HCT116 (cell line): ENCODE results near the gene KRT33B. TPM values are rescaled to one million over a fixed set of nuclear protein-coding genes. Genes with fewer than 3 reads are reported as not detected.

Experiments used
- ATAC-seq: fragments of 200-7000 bp; cut with Tn5 transposase; 2 replicates; pipeline ENCODE4 v1.9.1; 2020; ENCODE audit warnings: mild to moderate bottlenecking, moderate library complexity
- BruUV-seq: library from RNA; stranded (reverse); fragments of 400-500 nt; replicated peaks from 2 replicates; lab custom pipeline; 2021; lab: Mats Ljungman, UMichigan
- CTCF ChIA-PET: fragments of 300-600 bp; sonication (Branson Sonifier 250); formaldehyde crosslinking; loops from one replicate; lab custom pipeline; 2021; ENCODE audit warnings: antibody characterized with exemption; lab: Charles Lee
- POLR2A ChIA-PET: fragments of 300-600, 350-600 bp; sonication (Branson Sonifier 250); formaldehyde crosslinking; loops from one replicate; lab custom pipeline; 2021; ENCODE audit warnings: antibody characterized with exemption; lab: Charles Lee
- RAD21 ChIA-PET, 2 experiments: fragments of 300-600 bp; sonication (Branson Sonifier 250); formaldehyde crosslinking; loops; one replicate each; lab custom pipeline; 2023; ENCODE audit warnings: low total read pairs in 2 of 2; ENCODE audit not compliant: uncharacterized antibody in 2 of 2, unreplicated experiment in 2 of 2, low non-redundant PET in 1 of 2; lab: Charles Lee
- DNase-seq: peaks from one replicate; pipeline ENCODE4 v3.0.0-alpha.2; 2010; ENCODE audit warnings: low read depth, low spot score
- H2AFZ ChIP-seq: fragments of 200-600 bp; shearing (Covaris generic), sonication (generic); 2 replicates; pipeline ENCODE4 v1.6.1; 2017; ENCODE audit warnings: low read depth, mixed run types, mixed read lengths, antibody characterized with exemption, low read length; ENCODE audit not compliant: poor library complexity, severe bottlenecking
- H3K27ac ChIP-seq: 2 replicates; pipeline ENCODE4 v1.5.1; 2012; ENCODE audit warnings: low read depth, low read length
- H3K27me3 ChIP-seq: fragments of 200-600 bp; sonication (generic); 2 replicates; pipeline ENCODE4 v1.6.1; 2016; ENCODE audit warnings: mixed run types, low read length, mixed read lengths; ENCODE audit not compliant: insufficient read depth
- H3K36me3 ChIP-seq, 2 experiments: fragments of 200-500 bp in 1 of 2; fragments of 200-600 bp in 1 of 2; sonication (Bioruptor generic) in 1 of 2; sonication (generic) in 1 of 2; 2 replicates each; pipeline versions ENCODE4 v1.5.1 to v1.6.1; 2014 to 2016; ENCODE audit warnings: low read length in 2 of 2, inconsistent platforms in 1 of 2, mixed read lengths in 1 of 2, mixed run types in 1 of 2; ENCODE audit not compliant: insufficient read depth in 2 of 2, control insufficient read depth in 1 of 2
- H3K4me1 ChIP-seq, 2 experiments: fragments of 200-600 bp in 1 of 2; sonication (generic) in 1 of 2; 2 replicates each; pipeline versions ENCODE4 v1.5.1 to v1.6.1; 2012 to 2017; ENCODE audit warnings: low read length in 2 of 2, inconsistent platforms in 1 of 2, mild to moderate bottlenecking in 1 of 2, mixed read lengths in 1 of 2, mixed run types in 1 of 2, moderate library complexity in 1 of 2; ENCODE audit not compliant: insufficient read depth in 2 of 2, control insufficient read depth in 1 of 2
- H3K4me2 ChIP-seq: fragments of 200-600 bp; sonication (generic); 2 replicates; pipeline ENCODE4 v1.6.1; 2017; ENCODE audit warnings: mixed run types, low read length, mixed read lengths
- H3K4me3 ChIP-seq, 2 experiments: fragments of 200-600 bp in 1 of 2; sonication (generic) in 1 of 2; replicated peaks in 1 of 2; 2 replicates each; pipeline ENCODE4 v1.5.1; 2011 to 2016; ENCODE audit warnings: low read length in 2 of 2, control low read depth in 1 of 2, low read depth in 1 of 2, mild to moderate bottlenecking in 1 of 2, mixed read lengths in 1 of 2, mixed run types in 1 of 2
- H3K79me2 ChIP-seq: fragments of 200-600 bp; sonication (generic); 2 replicates; pipeline ENCODE4 v1.6.1; 2017; ENCODE audit warnings: mild to moderate bottlenecking, mixed run types, low read length, moderate library complexity, mixed read lengths; ENCODE audit not compliant: insufficient read depth
- H3K9ac ChIP-seq: fragments of 200-600 bp; sonication (generic); 2 replicates; pipeline ENCODE4 v1.6.1; 2016; ENCODE audit warnings: low read length, mixed read lengths
- H3K9me2 ChIP-seq: fragments of 200-600 bp; sonication (generic), shearing (Covaris generic); 2 replicates; pipeline ENCODE4 v1.6.1; 2017; ENCODE audit warnings: mixed run types, mild to moderate bottlenecking, moderate library complexity; ENCODE audit not compliant: insufficient read depth
- H3K9me3 ChIP-seq, 2 experiments: fragments of 200-500 bp in 1 of 2; fragments of 200-600 bp in 1 of 2; sonication (Bioruptor generic) in 1 of 2; sonication (generic) in 1 of 2; 2 replicates each; pipeline ENCODE4 v1.6.1; 2014 to 2017; ENCODE audit warnings: low read length in 2 of 2, mixed read lengths in 2 of 2, inconsistent platforms in 1 of 2, low read depth in 1 of 2, mild to moderate bottlenecking in 1 of 2, mixed run types in 1 of 2, moderate library complexity in 1 of 2; ENCODE audit not compliant: control insufficient read depth in 1 of 2, insufficient read depth in 1 of 2
- H4K20me1 ChIP-seq: fragments of 200-600 bp; sonication (generic), shearing (Covaris generic); 2 replicates; pipeline ENCODE4 v1.6.1; 2017; ENCODE audit warnings: mixed run types, mild to moderate bottlenecking, moderate library complexity; ENCODE audit not compliant: insufficient read depth
- ATF3 ChIP-seq: IDR thresholded peaks from 2 replicates; pipeline ENCODE4 v1.6.1; 2012
- CBX3 ChIP-seq: IDR thresholded peaks from 2 replicates; pipeline ENCODE4 v1.6.1; 2012; ENCODE audit warnings: low read depth
- CEBPB ChIP-seq: IDR thresholded peaks from 2 replicates; pipeline ENCODE4 v1.6.1; 2012; ENCODE audit warnings: low read depth
- CTCF ChIP-seq, 3 experiments: fragments of 200-600 bp in 1 of 3; sonication (generic) in 1 of 3; IDR thresholded peaks in 2 of 3; conservative IDR thresholded peaks in 1 of 3; 2 replicates each; pipeline ENCODE4 v1.5.1; 2012 to 2017; ENCODE audit warnings: low read depth in 2 of 3, low read length in 2 of 3, antibody characterized with exemption in 1 of 3, borderline replicate concordance in 1 of 3, control low read depth in 1 of 3, mild to moderate bottlenecking in 1 of 3, mixed read lengths in 1 of 3, mixed run types in 1 of 3, moderate library complexity in 1 of 3; ENCODE audit not compliant: insufficient read depth in 1 of 3
- EGR1 ChIP-seq: IDR thresholded peaks from 2 replicates; pipeline ENCODE4 v1.6.1; 2012; ENCODE audit warnings: low read depth
- EZH2 ChIP-seq: fragments of 200-600 bp; sonication (generic); IDR thresholded peaks from 2 replicates; pipeline ENCODE4 v1.6.1; 2017; ENCODE audit warnings: antibody characterized with exemption, mixed run types
- JUND ChIP-seq: IDR thresholded peaks from 2 replicates; pipeline ENCODE4 v1.6.1; 2012
- SP1 ChIP-seq: IDR thresholded peaks from 2 replicates; pipeline ENCODE4 v1.6.1; 2012; ENCODE audit warnings: low read depth
- SRF ChIP-seq: IDR thresholded peaks from 2 replicates; pipeline ENCODE4 v1.6.1; 2012; ENCODE audit warnings: low read depth
- TCF7L2 ChIP-seq: IDR thresholded peaks from 2 replicates; pipeline ENCODE4 v1.7.0; 2011; ENCODE audit warnings: borderline replicate concordance, inconsistent platforms; ENCODE audit not compliant: insufficient read depth, insufficient read length; ENCODE audit errors: extremely low read depth
- ZFX ChIP-seq: fragments of 450-650 bp; IDR thresholded peaks from 2 replicates; pipeline ENCODE4 v1.6.1; 2017
- intact Hi-C: fragments of 100-400 bp; cut with micrococcal nuclease; formaldehyde crosslinking; loops from 2 replicates; pipeline ENCODE4 v1.10.0; 2022
- total RNA-seq: library from RNA; stranded (reverse); gene quantifications from one replicate; pipeline ENCODE4 v1.2.1, GENCODE V29; 2021; ENCODE audit not compliant: unreplicated experiment
- TF ChIP-seq, protein P1 (sequence below): IDR thresholded peaks from 2 replicates; pipeline ENCODE4 v1.6.1; 2012
- TF ChIP-seq, protein P2 (sequence below): IDR thresholded peaks from 2 replicates; pipeline ENCODE4 v1.6.1; 2011; ENCODE audit warnings: mild to moderate bottlenecking, low read length, moderate library complexity; ENCODE audit not compliant: insufficient replicate concordance; ENCODE audit errors: extremely low read depth

KRT33B gene
- total RNA-seq, 1 experiment from 2014 or later: not detected

GRCh38 chr17:41327411-41328120 lies 42.0 kb downstream of the KRT33B start:
- H3K27me3 ChIP-seq: no peaks in the 10 kb centered on the region
- no peak for DNase-seq
- H2AFZ ChIP-seq: no peak overlapping the region
- no peak for ATAC-seq
- peaks cover 6 to 29% of the 10 kb centered on the region in 2 experiments; a peak in 3 of 4 replicates for H3K4me1 ChIP-seq
- H3K9me3 ChIP-seq: peaks cover 0 to 12% of the 10 kb centered on the region in 2 experiments; a peak in 1 of 4 replicates
- H3K4me2 ChIP-seq: no peak overlapping the region
- peak overlapping the region; percentile 16; the same call in 1 of the 2 replicates for H3K27ac ChIP-seq
- no peak overlapping the region for H3K9ac ChIP-seq
- ChIA-PET POLR2A (no interaction called here), CTCF (interaction anchor here (1.7 to 2.0 kb wide), 2 partner anchors 418 to 524 kb away, joined by 5 to 6 read pairs; no protein-coding TSS in a partner anchor), RAD21 (no interaction called here)
- intact Hi-C loops: loop anchor here (10.0 kb wide), 1 partner anchor 703 kb away; no protein-coding TSS in a partner anchor
- no peaks in the 10 kb centered on the region for H3K36me3 ChIP-seq
- H3K9me2 ChIP-seq: no peaks in the 10 kb centered on the region
- H3K4me3 ChIP-seq: no peak overlapping the region
- no TSS peak for BruUV-seq
- H4K20me1 ChIP-seq: no peaks in the 10 kb centered on the region
- TF ChIP-seq JUND: no peak
- TF ChIP-seq EZH2: no peak
- no peak for TF ChIP-seq CTCF (IDR thresholded peaks at IDR 0.05 in 2 of 3, conservative IDR thresholded peaks at IDR 0.05 in 1 of 3; ENCODE audit: borderline replicate concordance in 1 of 3, insufficient read depth in 1 of 3, low read depth in 2 of 3, low read length in 2 of 3)
- TF ChIP-seq TCF7L2: no peak
- no peak for TF ChIP-seq SP1
- TF ChIP-seq CBX3: no peak
- TF ChIP-seq SRF: no peak
- TF ChIP-seq EGR1: no peak
- TF ChIP-seq, protein P1, sequence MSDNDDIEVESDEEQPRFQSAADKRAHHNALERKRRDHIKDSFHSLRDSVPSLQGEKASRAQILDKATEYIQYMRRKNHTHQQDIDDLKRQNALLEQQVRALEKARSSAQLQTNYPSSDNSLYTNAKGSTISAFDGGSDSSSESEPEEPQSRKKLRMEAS: no peak
- no peak for TF ChIP-seq ZFX
- no peak for TF ChIP-seq ATF3
- TF ChIP-seq, protein P2, sequence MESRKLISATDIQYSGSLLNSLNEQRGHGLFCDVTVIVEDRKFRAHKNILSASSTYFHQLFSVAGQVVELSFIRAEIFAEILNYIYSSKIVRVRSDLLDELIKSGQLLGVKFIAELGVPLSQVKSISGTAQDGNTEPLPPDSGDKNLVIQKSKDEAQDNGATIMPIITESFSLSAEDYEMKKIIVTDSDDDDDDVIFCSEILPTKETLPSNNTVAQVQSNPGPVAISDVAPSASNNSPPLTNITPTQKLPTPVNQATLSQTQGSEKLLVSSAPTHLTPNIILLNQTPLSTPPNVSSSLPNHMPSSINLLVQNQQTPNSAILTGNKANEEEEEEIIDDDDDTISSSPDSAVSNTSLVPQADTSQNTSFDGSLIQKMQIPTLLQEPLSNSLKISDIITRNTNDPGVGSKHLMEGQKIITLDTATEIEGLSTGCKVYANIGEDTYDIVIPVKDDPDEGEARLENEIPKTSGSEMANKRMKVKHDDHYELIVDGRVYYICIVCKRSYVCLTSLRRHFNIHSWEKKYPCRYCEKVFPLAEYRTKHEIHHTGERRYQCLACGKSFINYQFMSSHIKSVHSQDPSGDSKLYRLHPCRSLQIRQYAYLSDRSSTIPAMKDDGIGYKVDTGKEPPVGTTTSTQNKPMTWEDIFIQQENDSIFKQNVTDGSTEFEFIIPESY: no peak
- TF ChIP-seq CEBPB: no peak
- H3K79me2 ChIP-seq: no peaks in the 10 kb centered on the region
